Trophoblast cell (in vitro differentiated cells and primary cell): ENCODE results near the gene GPRC5D.

Experiments used
- DNase-seq, 2 donors: peaks; one replicate each; pipeline ENCODE4 v3.0.0-alpha.2; 2016
- H2AFZ ChIP-seq: 2 replicates; pipeline ENCODE4 v1.6.1; 2013; ENCODE audit warnings: low read length, moderate library complexity, mild to moderate bottlenecking; ENCODE audit not compliant: insufficient read depth, poor library complexity
- H2AK5ac ChIP-seq: 2 replicates; pipeline ENCODE4 v1.6.1; 2013; ENCODE audit warnings: mild to moderate bottlenecking, low read length
- H2BK120ac ChIP-seq: 2 replicates; pipeline ENCODE4 v1.6.1; 2013; ENCODE audit warnings: low read length, mild to moderate bottlenecking, moderate library complexity; ENCODE audit not compliant: insufficient read depth, poor library complexity
- H2BK12ac ChIP-seq: 2 replicates; pipeline ENCODE4 v1.6.1; 2013; ENCODE audit warnings: mild to moderate bottlenecking, low read length, moderate library complexity
- H2BK5ac ChIP-seq: 2 replicates; pipeline ENCODE4 v1.6.1; 2013; ENCODE audit warnings: low read length, low read depth, moderate library complexity, mild to moderate bottlenecking; ENCODE audit not compliant: poor library complexity
- H3K14ac ChIP-seq: 2 replicates; pipeline ENCODE4 v1.6.1; 2013; ENCODE audit warnings: mild to moderate bottlenecking, low read length
- H3K18ac ChIP-seq: 2 replicates; pipeline ENCODE4 v1.6.1; 2013; ENCODE audit warnings: mild to moderate bottlenecking, low read length
- H3K23ac ChIP-seq: 2 replicates; pipeline ENCODE4 v1.6.1; 2013; ENCODE audit warnings: low read length
- H3K27ac ChIP-seq: 2 replicates; pipeline ENCODE4 v1.5.1; 2013; ENCODE audit warnings: low read depth, mild to moderate bottlenecking, inconsistent platforms, low read length, moderate library complexity
- H3K27me3 ChIP-seq: 2 replicates; pipeline ENCODE4 v1.6.1; 2013; ENCODE audit warnings: inconsistent platforms, mild to moderate bottlenecking, low read length, moderate library complexity; ENCODE audit not compliant: insufficient read depth
- H3K36me3 ChIP-seq, 2 experiments: 1 replicate in 1 of 2; 2 replicates in 1 of 2; pipeline ENCODE4 v1.6.1; 2013; ENCODE audit warnings: low read length in 2 of 2, mild to moderate bottlenecking in 2 of 2, moderate library complexity in 1 of 2; ENCODE audit not compliant: insufficient read depth in 2 of 2, control insufficient read depth in 1 of 2
- H3K4ac ChIP-seq: 2 replicates; pipeline ENCODE4 v1.6.1; 2013; ENCODE audit warnings: low read depth, mild to moderate bottlenecking, low read length, moderate library complexity
- H3K4me1 ChIP-seq, 2 experiments: 1 replicate in 1 of 2; 2 replicates in 1 of 2; pipeline ENCODE4 v1.6.1; 2013; ENCODE audit warnings: low read length in 2 of 2, mild to moderate bottlenecking in 2 of 2, moderate library complexity in 1 of 2; ENCODE audit not compliant: insufficient read depth in 2 of 2, control insufficient read depth in 1 of 2
- H3K4me2 ChIP-seq: 2 replicates; pipeline ENCODE4 v1.6.1; 2013; ENCODE audit warnings: inconsistent platforms, mild to moderate bottlenecking, low read length, moderate library complexity
- H3K4me3 ChIP-seq: 2 replicates; pipeline ENCODE4 v1.5.1; 2013; ENCODE audit warnings: mild to moderate bottlenecking, low read depth, low read length, inconsistent platforms
- H3K79me1 ChIP-seq: one replicate; pipeline ENCODE4 v1.6.1; 2013; ENCODE audit warnings: low read length
- H3K79me2 ChIP-seq: 2 replicates; pipeline ENCODE4 v1.6.1; 2013; ENCODE audit warnings: low read length, mild to moderate bottlenecking; ENCODE audit not compliant: control insufficient read depth, insufficient read depth, poor library complexity
- H3K9ac ChIP-seq: 2 replicates; pipeline ENCODE4 v1.6.1; 2013; ENCODE audit warnings: mild to moderate bottlenecking, low read length
- H3K9me3 ChIP-seq: 2 replicates; pipeline ENCODE4 v1.6.1; 2013; ENCODE audit warnings: low read depth, mild to moderate bottlenecking, control low read depth, inconsistent platforms, low read length; ENCODE audit not compliant: insufficient read depth
- H4K12ac ChIP-seq: 2 replicates; pipeline ENCODE4 v1.6.1; 2013; ENCODE audit warnings: low read depth, mild to moderate bottlenecking, low read length, moderate library complexity
- H4K8ac ChIP-seq: 2 replicates; pipeline ENCODE4 v1.6.1; 2013; ENCODE audit warnings: low read depth, mild to moderate bottlenecking, low read length, moderate library complexity
- H4K91ac ChIP-seq: one replicate; pipeline ENCODE4 v1.6.1; 2013; ENCODE audit warnings: low read depth, mild to moderate bottlenecking, low read length, moderate library complexity
- WGBS: extraction: QIAGEN DNeasy Blood & Tissue Kit; methylation state at CpG from one replicate; pipeline ENCODE4 v1.1.7; 2013; ENCODE audit warnings: missing lambda C conversion rate; ENCODE audit not compliant: insufficient read length, insufficient coverage; ENCODE audit errors: extremely low coverage; 5-methylcytosine and 5-hydroxymethylcytosine counted together

Gene GPRC5D

DNA sequence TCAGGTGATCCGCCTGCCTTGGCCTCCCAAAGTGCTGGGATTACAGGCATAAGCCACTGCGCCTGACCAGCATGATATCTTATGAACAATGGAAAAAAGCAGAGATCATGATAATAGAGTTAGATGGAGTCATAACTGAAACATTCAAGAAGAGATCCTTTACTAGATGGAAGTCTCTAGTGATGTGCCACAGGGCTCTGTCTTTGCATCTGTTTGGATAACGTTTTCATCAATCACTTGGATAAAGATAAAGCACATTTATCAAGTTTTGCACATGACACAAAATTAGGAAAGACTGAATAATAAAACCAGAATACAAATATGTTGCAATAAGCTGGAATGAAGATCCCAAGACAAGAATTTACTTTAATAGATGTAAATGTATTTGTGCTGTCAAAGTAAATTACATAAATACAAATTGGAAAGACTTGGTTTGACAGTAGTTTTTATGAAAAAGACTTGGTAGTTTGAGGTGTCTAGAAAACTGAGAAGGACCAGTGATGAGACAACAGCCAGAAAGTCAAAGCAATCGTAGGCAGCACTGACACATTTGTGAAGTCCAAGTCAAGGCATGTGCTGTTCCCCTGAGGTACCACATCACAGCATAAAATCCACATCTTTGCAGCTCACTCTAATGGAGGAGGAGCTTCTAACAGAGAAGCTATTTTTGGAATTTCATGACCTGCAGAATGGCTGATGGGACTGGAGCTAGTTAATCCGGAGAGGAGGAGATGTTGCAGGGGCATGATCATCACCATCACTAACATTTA is 32.1 kb downstream of the GPRC5D start:
- DNase-seq = peak; percentile 47 to 76
- Histone ChIP-seq H3K27me3 (no peaks in the 10 kb centered on the region), H3K79me1 (peaks cover 3% of the 10 kb centered on the region), H2BK5ac (no peak overlapping the region), H3K4ac (no peak overlapping the region), H2BK12ac (no peak overlapping the region), H3K27ac (no peak overlapping the region), H3K36me3 (peaks cover 2 to 15% of the 10 kb centered on the region in 2 experiments), H3K4me1 (peaks cover 5 to 6% of the 10 kb centered on the region in 2 experiments), H3K23ac (no peak overlapping the region), H2BK120ac (no peak overlapping the region), H2AFZ (no peak overlapping the region), H3K4me3 (no peak overlapping the region), H3K14ac (no peak overlapping the region), H4K91ac (no peak overlapping the region), H3K79me2 (no peaks in the 10 kb centered on the region), H3K18ac (no peak overlapping the region), H4K12ac (no peak overlapping the region), H3K9me3 (no peaks in the 10 kb centered on the region), H3K4me2 (no peak overlapping the region), H3K9ac (no peak overlapping the region), H4K8ac (no peak overlapping the region), H2AK5ac (no peak overlapping the region)
- WGBS = no CpG with 5 or more reads among the region's 5 CpGs

DNA sequence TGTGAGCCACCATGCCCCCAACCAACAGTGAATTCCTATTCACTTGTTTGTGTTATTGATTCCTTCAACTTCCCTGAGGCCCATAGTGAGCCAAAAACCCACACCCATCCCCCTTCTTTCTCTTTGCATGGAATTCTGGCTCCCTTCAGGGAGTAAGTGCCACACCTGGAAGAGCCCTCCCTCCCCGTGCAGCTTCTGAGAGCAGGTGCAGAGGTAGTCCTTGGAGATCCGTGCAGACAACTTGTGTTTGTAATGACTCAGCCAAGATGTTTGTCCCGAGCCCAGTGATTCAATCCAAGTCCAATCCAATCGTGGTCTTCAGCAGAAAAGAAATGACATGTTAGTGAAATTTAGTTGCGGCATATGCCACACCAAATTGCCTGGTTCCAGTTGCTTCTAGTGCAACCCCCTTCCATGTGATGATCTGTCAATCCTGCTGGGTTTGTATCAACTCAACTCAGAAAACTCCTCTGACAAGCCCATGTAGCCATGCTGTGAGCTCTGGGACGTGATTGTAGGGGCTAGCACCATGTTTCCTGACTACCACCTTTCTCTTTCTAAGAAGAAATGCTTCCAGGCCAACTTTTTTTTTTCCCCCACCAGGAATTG is 33.1 kb downstream of the GPRC5D start:
- H3K4me2 ChIP-seq = no peak overlapping the region
- H3K4me3 ChIP-seq = no peak overlapping the region
- H3K9ac ChIP-seq = no peak overlapping the region
- no peak overlapping the region for H3K4ac ChIP-seq
- H3K27ac ChIP-seq = no peak overlapping the region
- H4K12ac ChIP-seq = no peak overlapping the region
- H3K18ac ChIP-seq = no peak overlapping the region
- H3K79me2 ChIP-seq = no peaks in the 10 kb centered on the region
- H2BK120ac ChIP-seq = no peak overlapping the region
- no peaks in the 10 kb centered on the region for H3K27me3 ChIP-seq
- no peak overlapping the region for H2AFZ ChIP-seq
- peaks cover 2 to 14% of the 10 kb centered on the region in 2 experiments for H3K36me3 ChIP-seq
- H3K4me1 ChIP-seq = peaks cover 2 to 7% of the 10 kb centered on the region in 2 experiments
- peak; percentile 63 to 77 for DNase-seq
- H2BK12ac ChIP-seq = no peak overlapping the region
- no peaks in the 10 kb centered on the region for H3K9me3 ChIP-seq
- no CpG with 5 or more reads among the region's 6 CpGs for WGBS
- H4K8ac ChIP-seq = no peak overlapping the region
- H3K23ac ChIP-seq = no peak overlapping the region
- no peak overlapping the region for H3K14ac ChIP-seq
- H2BK5ac ChIP-seq = no peak overlapping the region
- no peak overlapping the region for H2AK5ac ChIP-seq
- no peaks in the 10 kb centered on the region for H3K79me1 ChIP-seq
- no peak overlapping the region for H4K91ac ChIP-seq

DNA sequence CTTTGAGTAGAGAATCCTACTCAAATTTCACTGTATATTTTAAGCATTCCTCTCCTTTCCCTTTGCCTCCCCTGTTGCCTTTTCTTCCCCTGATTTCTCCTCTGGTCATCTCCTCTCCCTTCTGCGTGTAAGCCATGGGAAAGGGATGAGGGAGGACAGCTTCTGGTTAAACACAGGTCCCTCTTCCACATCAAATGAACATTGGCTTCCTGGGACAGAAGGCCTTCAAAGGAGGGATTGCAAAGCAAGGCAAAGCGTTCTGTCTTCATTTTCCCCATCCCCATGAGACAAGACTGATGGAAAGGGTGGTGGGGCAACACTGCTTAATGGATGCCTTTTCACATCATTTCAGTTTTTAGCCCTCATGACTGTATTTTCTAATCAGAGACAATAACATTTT is 34.5 kb downstream of the GPRC5D start:
- H3K4me2 ChIP-seq = no peak overlapping the region
- no peak for DNase-seq
- H3K4ac ChIP-seq = no peak overlapping the region
- H3K79me1 ChIP-seq = no peaks in the 10 kb centered on the region
- H3K23ac ChIP-seq = no peak overlapping the region
- no peak overlapping the region for H4K91ac ChIP-seq
- no peak overlapping the region for H3K9ac ChIP-seq
- no peak overlapping the region for H3K4me3 ChIP-seq
- no peak overlapping the region for H3K18ac ChIP-seq
- H2BK120ac ChIP-seq = no peak overlapping the region
- H4K12ac ChIP-seq = no peak overlapping the region
- H3K79me2 ChIP-seq = no peaks in the 10 kb centered on the region
- H3K27ac ChIP-seq = no peak overlapping the region
- no peak overlapping the region for H2AK5ac ChIP-seq
- no peak overlapping the region for H2BK5ac ChIP-seq
- H3K36me3 ChIP-seq = peaks cover 9 to 26% of the 10 kb centered on the region in 2 experiments
- H3K4me1 ChIP-seq = peaks cover 12 to 16% of the 10 kb centered on the region in 2 experiments
- H3K27me3 ChIP-seq = no peaks in the 10 kb centered on the region
- H4K8ac ChIP-seq = no peak overlapping the region
- H3K14ac ChIP-seq = no peak overlapping the region
- no peak overlapping the region for H2BK12ac ChIP-seq
- no CpG with 5 or more reads among the region's 2 CpGs for WGBS
- no peaks in the 10 kb centered on the region for H3K9me3 ChIP-seq
- no peak overlapping the region for H2AFZ ChIP-seq

DNA sequence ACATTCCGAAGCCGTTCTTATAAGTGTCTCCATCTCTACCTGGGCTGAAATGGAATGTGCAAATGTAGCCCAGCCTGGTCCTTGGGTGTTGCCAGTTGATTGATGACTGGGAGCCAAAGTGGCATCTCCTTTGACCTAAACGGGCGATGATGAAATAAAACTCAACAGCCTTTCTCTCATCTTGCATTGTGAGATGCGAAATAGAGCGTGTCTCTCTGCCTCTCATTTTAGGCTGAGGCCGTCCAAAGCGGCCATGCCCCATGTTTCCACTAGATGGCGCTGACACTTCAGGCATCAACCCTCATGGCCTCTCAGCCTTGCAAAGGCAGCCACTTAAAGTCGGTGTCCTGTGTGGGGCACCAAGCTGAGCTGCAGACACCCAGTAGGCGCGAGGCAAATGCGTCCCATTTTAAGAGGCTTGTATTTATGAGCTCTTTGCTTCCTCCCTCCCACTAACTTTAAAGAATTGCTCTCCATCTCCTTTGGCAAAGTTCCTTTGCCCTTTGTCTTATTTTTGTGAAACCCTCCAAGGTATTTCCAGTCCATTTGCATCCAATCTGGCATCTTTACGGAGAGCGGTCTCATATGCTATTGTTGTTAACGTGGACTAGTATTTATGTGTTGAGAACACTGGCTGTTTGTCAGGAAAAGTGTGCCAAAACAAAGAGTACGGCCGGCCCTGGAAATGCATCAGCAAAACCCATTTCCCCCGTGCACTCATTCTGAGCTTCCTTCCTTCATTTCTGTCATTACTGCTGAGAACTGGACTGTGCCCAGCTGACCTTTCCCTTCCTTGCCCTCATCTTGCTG is 35.6 kb downstream of the GPRC5D start:
- no peak overlapping the region for H3K23ac ChIP-seq
- H4K91ac ChIP-seq = no peak overlapping the region
- H3K4me2 ChIP-seq = no peak overlapping the region
- H3K79me2 ChIP-seq = no peaks in the 10 kb centered on the region
- H3K9ac ChIP-seq = no peak overlapping the region
- peak overlapping the region; percentile 47 for H3K18ac ChIP-seq
- H4K8ac ChIP-seq = no peak overlapping the region
- H3K4ac ChIP-seq = no peak overlapping the region
- no peak overlapping the region for H2BK12ac ChIP-seq
- peaks cover 12 to 16% of the 10 kb centered on the region in 2 experiments for H3K4me1 ChIP-seq
- no peak overlapping the region for H2AK5ac ChIP-seq
- no peaks in the 10 kb centered on the region for H3K79me1 ChIP-seq
- no peak overlapping the region for H3K27ac ChIP-seq
- DNase-seq = peak; percentile 87 to 96
- no CpG with 5 or more reads among the region's 19 CpGs for WGBS
- H3K9me3 ChIP-seq = no peaks in the 10 kb centered on the region
- H3K36me3 ChIP-seq = peaks cover 13 to 32% of the 10 kb centered on the region in 2 experiments
- H2BK5ac ChIP-seq = peak overlapping the region; percentile 12
- H2AFZ ChIP-seq = no peak overlapping the region
- H3K4me3 ChIP-seq = no peak overlapping the region
- no peak overlapping the region for H4K12ac ChIP-seq
- no peaks in the 10 kb centered on the region for H3K27me3 ChIP-seq
- H2BK120ac ChIP-seq = no peak overlapping the region
- no peak overlapping the region for H3K14ac ChIP-seq
